HG02943 (cell line): ENCODE results near the gene CCNI.

Experiments
- ATAC-seq: cut with Tn5 transposase; IDR thresholded peaks from one replicate; pipeline ENCODE4 v1.9.1; 2021; ENCODE audit warnings: mild to moderate bottlenecking, low read depth, moderate library complexity; ENCODE audit not compliant: unreplicated experiment

CCNI gene

DNA sequence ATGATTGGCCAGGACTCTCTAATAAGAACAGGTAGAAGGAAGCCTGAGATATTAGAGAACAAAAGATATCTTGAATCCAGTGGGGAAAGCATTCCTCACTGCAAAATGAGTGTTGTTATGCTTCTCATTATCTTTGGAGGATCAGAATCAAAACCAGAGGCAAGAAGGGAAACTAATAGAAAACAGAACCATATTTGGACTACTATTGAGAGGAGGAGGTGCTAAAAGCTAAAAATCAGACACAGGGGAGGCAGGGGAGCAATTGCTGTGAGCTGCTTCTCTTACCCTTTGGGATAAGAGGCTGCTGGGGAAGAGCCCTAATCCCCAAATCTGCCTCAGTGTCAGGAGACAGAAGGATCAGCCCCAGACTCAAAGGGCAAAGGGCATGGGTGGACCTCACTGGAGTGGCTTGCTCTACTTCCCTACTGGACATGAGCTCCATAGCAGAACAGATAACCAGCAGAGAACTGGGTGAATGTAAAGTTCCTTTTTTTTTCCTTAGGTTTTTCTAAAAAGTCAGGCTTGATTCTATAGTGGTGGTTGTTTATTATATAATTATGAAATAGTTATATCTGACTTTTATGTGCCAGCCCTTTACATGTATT, 66.2 kb downstream of the CCNI start:
- no peak for ATAC-seq

DNA sequence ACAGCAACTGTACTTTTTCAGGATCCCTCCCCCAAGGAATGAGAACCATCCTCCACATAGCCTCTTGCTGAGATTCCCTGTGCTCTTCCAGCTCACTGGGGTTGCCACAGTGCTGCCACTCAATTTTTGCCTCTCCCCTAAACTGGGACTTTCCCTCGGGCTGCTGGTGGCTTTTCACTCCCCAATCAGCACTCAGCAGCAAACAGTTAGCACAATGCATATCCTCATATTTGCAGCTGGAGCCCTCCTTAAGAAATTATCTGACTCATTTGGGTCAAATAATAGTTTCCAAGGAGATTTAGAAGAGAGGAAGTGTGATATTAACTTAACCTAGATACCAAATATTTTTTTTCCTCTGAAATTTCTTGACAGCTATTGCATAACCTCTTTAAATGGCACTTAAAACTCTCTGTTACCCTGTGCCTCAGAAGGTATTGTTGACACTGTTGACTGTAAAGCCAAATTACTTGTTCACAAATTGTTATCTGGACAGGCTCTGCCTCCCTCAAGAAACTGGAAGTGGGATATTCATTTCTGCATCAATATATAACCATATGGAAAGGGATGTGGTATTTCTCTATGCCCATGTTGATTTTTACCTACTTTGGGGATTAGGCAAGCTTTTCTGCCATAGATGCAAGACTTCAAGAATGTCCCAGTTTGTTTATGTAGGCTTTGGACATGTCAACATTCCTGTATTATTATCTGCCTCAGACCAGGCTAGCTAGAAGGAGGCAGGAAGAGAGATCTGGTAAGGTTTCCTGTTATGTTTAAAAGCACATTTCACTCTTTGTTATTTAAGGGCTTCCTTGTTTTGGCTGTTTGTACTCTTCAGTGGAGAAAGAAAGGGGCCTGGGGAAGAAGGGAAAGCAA, 68.2 kb downstream of the CCNI start:
- no peak for ATAC-seq

- no peak for ATAC-seq
These were observed 68.9 kb downstream of the CCNI start for GRCh38 chr4:77006753-77007353.

GRCh38 chr4:77003400-77003799, 72.4 kb downstream of the CCNI start:
- ATAC-seq, result no peak

DNA sequence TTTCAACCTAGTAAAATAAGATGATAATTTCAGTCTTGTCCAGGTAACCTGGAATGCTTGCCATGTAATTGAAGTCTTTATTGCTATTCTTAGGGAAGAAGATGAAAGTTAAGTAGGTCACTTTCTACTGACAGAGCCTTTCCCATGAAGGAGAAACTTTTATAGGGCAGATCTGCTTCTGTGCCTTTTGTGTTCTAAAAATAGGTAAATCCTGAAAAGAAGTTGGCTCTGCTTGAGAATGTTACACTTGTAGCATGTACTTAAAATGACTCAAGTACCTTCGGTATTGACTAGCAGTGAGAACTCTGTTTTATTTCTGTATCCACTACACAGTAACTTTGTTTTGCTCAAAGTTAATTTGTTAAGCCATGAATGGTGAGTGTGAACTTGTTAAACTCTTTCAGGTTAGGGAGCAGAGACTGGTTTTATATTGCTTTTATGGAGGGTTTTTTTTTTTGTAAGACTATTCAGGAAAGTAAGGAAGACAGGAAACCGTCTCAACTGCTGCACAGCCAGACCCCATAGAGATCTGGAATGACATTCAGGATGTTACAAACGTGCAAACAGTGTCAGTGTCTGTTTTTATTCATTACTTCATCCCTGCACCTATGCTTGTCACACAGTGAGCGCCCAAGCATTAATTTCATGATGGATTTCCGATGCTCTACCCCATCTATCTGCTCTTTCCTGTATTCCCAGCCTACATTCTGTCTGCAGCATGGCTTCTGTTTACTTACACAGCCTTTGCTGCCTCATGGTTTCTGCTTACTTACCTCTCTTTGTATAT, 73.3 kb downstream of the CCNI start:
- no peak for ATAC-seq

GRCh38 chr4:77001907-77002306, 73.9 kb downstream of the CCNI start:
- ATAC-seq, result no peak

- no peak for ATAC-seq
These were observed 77.4 kb downstream of the CCNI start for GRCh38 chr4:76998251-76998901.

DNA sequence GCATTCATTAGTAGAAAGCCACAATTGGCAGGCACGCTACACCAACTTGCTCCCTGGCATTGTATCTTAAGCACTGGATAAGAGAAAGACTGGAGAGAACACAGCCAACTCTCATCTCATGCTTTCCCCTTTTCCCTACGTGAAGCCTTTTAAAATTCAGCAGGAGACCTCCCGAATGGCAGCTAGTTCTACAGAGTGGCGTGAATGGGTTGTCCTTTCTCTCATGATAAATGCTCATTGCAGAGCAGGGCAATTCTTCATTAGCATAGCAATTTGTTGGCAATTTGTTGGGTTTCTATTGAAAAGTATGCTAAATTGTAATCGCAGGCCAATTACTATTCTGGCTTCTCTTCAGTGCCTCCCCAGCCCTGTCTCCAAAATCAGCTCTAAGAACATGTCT, 78.3 kb downstream of the CCNI start:
- ATAC-seq, result no peak
